Measurements from ENCODE around the gene LRRC70.
"Not testable (repeated sequence)": the region's sequence is repeated elsewhere in the genome, so short reads cannot be mapped to it uniquely, and the experiment has no call there.

Gene LRRC70

DNA sequence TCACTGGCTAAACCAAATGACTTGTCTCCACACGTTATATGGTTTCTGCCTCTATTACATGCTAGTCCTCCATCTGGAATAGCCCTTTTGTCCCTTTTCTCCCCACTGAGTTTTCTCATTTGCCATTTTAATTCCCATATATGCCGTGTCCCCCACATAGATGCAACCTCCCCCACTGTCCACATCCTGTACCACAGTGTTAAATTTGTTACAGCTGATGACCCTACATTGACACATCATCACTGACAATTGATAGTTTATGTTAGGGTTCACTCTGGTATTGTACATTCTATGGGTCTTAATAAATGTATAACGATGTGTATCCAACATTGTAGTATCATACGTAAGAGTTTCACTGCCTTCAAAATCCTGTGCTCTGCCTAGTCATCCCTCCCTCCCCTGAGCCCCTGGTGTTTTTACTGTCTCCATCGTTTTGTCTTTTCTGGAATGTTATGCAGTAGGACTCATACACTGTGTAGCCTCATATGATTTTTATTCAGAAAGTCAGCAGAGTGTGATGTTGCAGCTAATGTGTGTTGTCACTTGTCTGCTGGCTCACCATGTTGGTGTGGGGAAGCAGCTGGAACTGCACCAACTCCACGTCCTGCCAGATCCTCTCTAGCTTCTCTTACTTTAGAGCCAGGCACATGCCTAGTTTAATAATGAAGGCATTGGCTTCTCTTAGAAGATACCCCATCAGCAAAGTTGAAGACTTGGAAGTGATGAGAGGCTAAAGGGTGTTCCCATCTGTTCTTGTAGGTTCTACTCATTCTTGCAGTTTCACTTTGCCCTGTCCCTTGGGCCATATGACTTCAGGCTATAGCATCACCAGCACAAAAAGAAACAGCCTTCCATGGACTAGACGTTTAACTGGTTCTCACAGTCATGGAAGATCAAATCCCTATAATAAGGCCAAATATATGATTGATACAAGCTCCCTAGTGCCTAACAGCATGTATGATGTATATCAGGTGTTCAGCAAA is 30.2 kb downstream of the LRRC70 start:
- DNase-seq = no peak

DNA sequence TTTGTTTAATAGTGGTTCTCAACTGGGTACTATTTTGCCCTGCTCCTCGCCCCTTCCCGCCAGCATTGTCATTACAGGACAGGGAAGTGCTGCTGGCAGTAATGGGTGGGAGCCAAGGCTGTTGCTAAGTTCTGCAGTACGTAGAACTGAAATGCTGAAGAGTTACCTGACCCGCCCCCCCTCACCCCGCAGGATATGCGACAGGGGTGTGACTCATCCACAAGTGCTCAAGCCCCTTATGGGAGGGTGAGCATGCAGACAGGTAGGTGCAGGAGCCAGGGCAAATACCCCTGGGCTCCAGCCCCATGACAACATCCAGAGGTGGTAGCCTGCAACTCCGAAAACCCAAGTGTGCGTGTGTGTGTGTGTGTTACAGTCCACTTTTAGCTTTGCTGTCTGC is 35.7 kb downstream of the LRRC70 start:
- DNase-seq = no peak

DNA sequence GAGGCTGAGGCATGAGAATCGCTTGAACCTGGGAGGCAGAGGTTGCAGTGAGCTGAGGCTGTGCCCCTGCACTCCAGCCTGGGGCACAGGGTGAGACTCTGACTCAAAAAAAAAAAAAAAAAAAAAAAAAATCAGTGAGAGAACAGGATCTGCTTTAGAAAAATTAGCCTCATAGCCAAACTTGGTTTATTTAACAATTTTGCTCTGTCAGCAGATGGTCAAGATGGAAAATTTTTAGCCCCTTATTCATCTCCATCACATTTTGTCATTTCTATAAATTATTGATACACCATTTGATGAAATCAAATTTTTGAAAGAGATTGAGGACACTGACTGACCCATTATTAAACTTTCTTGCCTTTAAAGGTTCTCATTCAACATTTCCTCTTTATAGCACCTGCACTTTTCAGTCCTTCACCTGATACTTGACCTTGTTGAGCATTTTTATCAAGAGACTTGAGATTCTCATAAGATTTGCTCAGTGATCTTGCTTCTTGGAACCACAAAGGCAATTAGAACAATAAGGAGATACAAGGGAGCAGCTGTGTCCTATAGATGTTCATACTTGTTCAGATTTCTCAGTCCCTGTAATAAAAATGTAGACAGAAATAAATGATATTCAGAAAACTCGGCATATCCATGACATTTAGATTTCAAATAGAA is 38.1 kb downstream of the LRRC70 start:
- no peak for DNase-seq

DNA sequence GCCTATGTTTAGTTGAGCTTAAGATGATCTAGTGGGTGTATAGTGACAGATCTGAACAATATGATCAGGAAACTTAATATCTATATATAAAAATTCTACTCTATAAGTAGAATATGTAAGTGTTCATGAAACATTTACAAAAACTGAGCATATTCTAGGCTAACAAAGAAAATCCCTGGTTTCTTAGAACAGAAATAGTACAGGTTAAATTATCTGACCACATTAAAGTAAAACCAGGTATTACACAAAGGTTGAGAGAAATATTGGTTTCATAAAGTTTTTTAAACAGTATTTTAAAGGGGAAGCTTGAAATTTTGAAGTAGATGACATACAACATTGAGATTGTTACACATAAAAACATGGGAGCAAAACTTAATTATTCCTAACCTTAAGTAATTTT is 39.3 kb downstream of the LRRC70 start:
- no peak for DNase-seq

GRCh38 chr5:62620761-62621160 is 42.1 kb downstream of the LRRC70 start:
- DNase-seq = no peak

GRCh38 chr5:62621280-62621679 is 42.7 kb downstream of the LRRC70 start:
- no peak for DNase-seq

DNA sequence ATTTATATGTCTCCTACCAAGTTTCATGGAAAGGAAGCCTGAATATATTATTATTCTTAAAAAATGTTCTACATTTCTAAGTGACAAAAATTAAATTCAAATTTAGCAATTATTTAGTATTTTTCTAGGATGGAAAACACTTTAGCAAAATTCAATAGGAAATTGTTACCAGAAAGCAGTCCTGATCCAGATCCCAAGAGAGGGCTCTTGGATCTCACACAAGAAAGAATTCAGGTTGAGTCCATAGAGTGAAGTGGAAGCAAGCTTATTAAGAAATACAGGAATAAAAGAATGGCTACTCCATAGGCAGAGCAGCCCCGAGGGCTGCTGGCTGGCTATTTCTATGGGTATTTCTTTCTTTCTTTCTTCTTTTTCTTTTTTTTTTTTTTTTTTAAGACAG is 44.7 kb downstream of the LRRC70 start:
- no peak for DNase-seq

GRCh38 chr5:62624436-62624835 is 45.8 kb downstream of the LRRC70 start:
- DNase-seq = not testable (repeated sequence)

DNA sequence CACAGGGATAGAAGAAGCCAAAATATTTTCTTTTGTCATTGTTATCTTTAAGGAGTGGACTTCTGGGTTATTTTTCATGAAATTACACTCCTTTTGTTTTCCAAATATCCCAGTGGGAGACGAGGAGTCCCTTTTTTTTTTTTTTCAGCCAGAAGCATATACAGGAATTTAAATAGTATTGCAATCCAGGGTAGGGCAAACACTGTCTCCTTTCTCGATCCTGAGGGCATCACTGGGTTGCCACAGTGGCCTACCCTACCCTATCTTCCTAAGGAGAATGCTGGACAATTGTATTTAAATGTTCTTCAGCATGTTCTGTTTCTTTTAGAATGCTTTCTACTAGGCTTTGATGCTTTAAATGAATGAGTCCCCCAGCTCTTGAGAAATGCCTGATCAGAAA is 47.9 kb downstream of the LRRC70 start:
- no peak for DNase-seq

GRCh38 chr5:62627121-62627520 is 48.5 kb downstream of the LRRC70 start:
- DNase-seq = no peak

GRCh38 chr5:62627901-62628300 is 49.3 kb downstream of the LRRC70 start:
- no peak for DNase-seq

Data from AML-193 (cell line).